DOHH2 (cell line): ENCODE results near the gene CDC42.

Experiments used
- EZH2phosphoT487 ChIP-seq: fragments of 200-600 bp; sonication (generic); IDR thresholded peaks from 2 replicates; pipeline ENCODE4 v1.6.1; 2017; ENCODE audit warnings: borderline replicate concordance, mild to moderate bottlenecking, antibody characterized with exemption, low read length, moderate library complexity, mixed read lengths
- TF ChIP-seq, protein P1 (sequence below): fragments of 200-600 bp; sonication (generic); IDR thresholded peaks from one replicate; pipeline ENCODE4 v1.5.1; 2014; ENCODE audit warnings: antibody characterized with exemption, mild to moderate bottlenecking, low read depth, low read length; ENCODE audit not compliant: poor library complexity, severe bottlenecking

DNA sequence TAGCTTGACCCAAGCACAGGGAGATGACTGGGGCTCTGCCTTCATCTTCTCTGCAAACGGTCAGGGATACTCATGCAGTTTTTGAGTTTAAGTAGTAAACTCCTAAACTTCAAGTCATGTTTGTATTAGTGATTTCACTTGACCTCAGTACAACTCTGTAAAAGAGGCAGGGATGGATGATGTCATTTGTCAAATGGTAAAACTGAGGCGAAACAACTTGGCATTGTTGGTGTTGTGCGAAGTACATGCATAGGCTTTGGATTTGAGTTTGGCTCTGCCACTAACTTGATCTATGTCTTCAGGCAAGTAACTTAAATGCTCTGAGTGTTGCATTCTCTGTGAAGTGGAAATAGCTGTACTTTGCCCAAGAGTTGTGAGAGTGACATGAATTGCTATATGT lies 47.7 kb downstream of the CDC42 start:
- no peak for TF ChIP-seq EZH2phosphoT487
- TF ChIP-seq, protein P1, sequence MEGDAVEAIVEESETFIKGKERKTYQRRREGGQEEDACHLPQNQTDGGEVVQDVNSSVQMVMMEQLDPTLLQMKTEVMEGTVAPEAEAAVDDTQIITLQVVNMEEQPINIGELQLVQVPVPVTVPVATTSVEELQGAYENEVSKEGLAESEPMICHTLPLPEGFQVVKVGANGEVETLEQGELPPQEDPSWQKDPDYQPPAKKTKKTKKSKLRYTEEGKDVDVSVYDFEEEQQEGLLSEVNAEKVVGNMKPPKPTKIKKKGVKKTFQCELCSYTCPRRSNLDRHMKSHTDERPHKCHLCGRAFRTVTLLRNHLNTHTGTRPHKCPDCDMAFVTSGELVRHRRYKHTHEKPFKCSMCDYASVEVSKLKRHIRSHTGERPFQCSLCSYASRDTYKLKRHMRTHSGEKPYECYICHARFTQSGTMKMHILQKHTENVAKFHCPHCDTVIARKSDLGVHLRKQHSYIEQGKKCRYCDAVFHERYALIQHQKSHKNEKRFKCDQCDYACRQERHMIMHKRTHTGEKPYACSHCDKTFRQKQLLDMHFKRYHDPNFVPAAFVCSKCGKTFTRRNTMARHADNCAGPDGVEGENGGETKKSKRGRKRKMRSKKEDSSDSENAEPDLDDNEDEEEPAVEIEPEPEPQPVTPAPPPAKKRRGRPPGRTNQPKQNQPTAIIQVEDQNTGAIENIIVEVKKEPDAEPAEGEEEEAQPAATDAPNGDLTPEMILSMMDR = no peak
